ENCODE measurements around the gene CA5A. TPM values are rescaled to one million over a fixed set of nuclear protein-coding genes. Genes with fewer than 3 reads are reported as not detected.

CA5A gene
- total RNA-seq, 1 experiment from 2014 or later, result 1.7 TPM

GRCh38 chr16:87979352-87979751 lies 43.0 kb upstream of the CA5A start:
- peaks cover 30% of the 10 kb centered on the region for H3K36me3 Mint-ChIP-seq (ENCODE audit: insufficient read depth, unreplicated experiment)
- Histone ChIP-seq H3K27me3 (replicated peaks; ENCODE audit: control insufficient read depth, insufficient read depth, low read length) (no peaks in the 10 kb centered on the region), H3K4me3 (ENCODE audit: low read depth, low read length) (no peak overlapping the region), H3K4me1 (no peaks in the 10 kb centered on the region), H3K36me3 (ENCODE audit: control insufficient read depth, insufficient read depth, low read length) (peaks cover 2% of the 10 kb centered on the region; the same call in 1 of the 2 replicates), H3K9me3 (no peaks in the 10 kb centered on the region)
- H3K4me1 Mint-ChIP-seq (ENCODE audit: low read depth, unreplicated experiment), result no peaks in the 10 kb centered on the region
- H3K9me3 Mint-ChIP-seq (ENCODE audit: unreplicated experiment), result no peaks in the 10 kb centered on the region
- ChIA-PET CTCF (no interaction called here), POLR2A (no interaction called here)
- intact Hi-C loops (cut with micrococcal nuclease; ENCODE audit: unreplicated experiment), result no loop called here
- H3K27ac Mint-ChIP-seq (ENCODE audit: unreplicated experiment), result no peak overlapping the region
- BruUV-seq (replicated peaks), result no TSS peak
- no peaks in the 10 kb centered on the region for H3K27me3 Mint-ChIP-seq (ENCODE audit: insufficient read depth, unreplicated experiment)
- no peak overlapping the region for H3K4me3 Mint-ChIP-seq (ENCODE audit: unreplicated experiment)
- peak in 1 of 2 experiments; percentile 25 for DNase-seq
- TF ChIP-seq, protein P1, sequence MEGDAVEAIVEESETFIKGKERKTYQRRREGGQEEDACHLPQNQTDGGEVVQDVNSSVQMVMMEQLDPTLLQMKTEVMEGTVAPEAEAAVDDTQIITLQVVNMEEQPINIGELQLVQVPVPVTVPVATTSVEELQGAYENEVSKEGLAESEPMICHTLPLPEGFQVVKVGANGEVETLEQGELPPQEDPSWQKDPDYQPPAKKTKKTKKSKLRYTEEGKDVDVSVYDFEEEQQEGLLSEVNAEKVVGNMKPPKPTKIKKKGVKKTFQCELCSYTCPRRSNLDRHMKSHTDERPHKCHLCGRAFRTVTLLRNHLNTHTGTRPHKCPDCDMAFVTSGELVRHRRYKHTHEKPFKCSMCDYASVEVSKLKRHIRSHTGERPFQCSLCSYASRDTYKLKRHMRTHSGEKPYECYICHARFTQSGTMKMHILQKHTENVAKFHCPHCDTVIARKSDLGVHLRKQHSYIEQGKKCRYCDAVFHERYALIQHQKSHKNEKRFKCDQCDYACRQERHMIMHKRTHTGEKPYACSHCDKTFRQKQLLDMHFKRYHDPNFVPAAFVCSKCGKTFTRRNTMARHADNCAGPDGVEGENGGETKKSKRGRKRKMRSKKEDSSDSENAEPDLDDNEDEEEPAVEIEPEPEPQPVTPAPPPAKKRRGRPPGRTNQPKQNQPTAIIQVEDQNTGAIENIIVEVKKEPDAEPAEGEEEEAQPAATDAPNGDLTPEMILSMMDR (IDR thresholded peaks at IDR 0.05; ENCODE audit: insufficient read depth in 1 of 2, low read depth in 1 of 2, low read length in 1 of 2, severe bottlenecking in 1 of 2, unreplicated experiment in 1 of 2), result no peak

GRCh38 chr16:87978127-87978526 lies 41.8 kb upstream of the CA5A start:
- intact Hi-C loops (cut with micrococcal nuclease; ENCODE audit: unreplicated experiment), result no loop called here
- Histone ChIP-seq H3K9me3 (no peaks in the 10 kb centered on the region), H3K36me3 (ENCODE audit: control insufficient read depth, insufficient read depth, low read length) (peaks cover 2% of the 10 kb centered on the region; the same call in 1 of the 2 replicates), H3K4me3 (ENCODE audit: low read depth, low read length) (no peak overlapping the region), H3K27me3 (replicated peaks; ENCODE audit: control insufficient read depth, insufficient read depth, low read length) (no peaks in the 10 kb centered on the region), H3K4me1 (no peaks in the 10 kb centered on the region)
- Mint-ChIP-seq H3K9me3 (ENCODE audit: unreplicated experiment) (peaks cover 2% of the 10 kb centered on the region), H3K4me3 (ENCODE audit: unreplicated experiment) (no peak overlapping the region), H3K4me1 (ENCODE audit: low read depth, unreplicated experiment) (no peaks in the 10 kb centered on the region), H3K27ac (ENCODE audit: unreplicated experiment) (no peak overlapping the region), H3K36me3 (ENCODE audit: insufficient read depth, unreplicated experiment) (peaks cover 27% of the 10 kb centered on the region), H3K27me3 (ENCODE audit: insufficient read depth, unreplicated experiment) (no peaks in the 10 kb centered on the region)
- BruUV-seq (replicated peaks), result no TSS peak
- DNase-seq, result no peak
- POLR2A ChIA-PET, result no interaction called here
- TF ChIP-seq, protein P1 (IDR thresholded peaks at IDR 0.05; ENCODE audit: insufficient read depth in 1 of 2, low read depth in 1 of 2, low read length in 1 of 2, severe bottlenecking in 1 of 2, unreplicated experiment in 1 of 2), result no peak
- CTCF ChIA-PET, result no interaction called here

DNA sequence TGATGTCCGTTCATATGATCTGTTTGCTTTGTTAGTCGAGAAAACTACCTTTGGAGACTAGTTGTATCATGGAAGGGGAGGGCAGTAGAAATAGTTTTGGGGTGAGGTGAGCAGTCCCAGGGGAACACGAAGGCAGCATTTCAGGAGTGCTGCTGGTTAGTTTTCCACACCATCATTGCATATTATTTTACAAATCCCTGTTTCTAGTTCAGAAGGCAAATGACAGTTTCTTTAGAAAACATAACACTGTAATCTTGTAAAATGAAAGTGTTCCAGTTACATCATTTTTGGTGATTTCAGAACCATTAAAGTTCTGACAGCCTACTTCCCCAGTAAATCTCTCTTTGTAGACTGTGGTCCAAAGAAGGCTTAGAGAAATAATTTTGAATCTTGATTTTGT lies 40.3 kb upstream of the CA5A start:
- no peaks in the 10 kb centered on the region for H3K27me3 ChIP-seq (replicated peaks; ENCODE audit: control insufficient read depth, insufficient read depth, low read length)
- intact Hi-C loops (cut with micrococcal nuclease; ENCODE audit: unreplicated experiment), result no loop called here
- peaks cover 16% of the 10 kb centered on the region for H3K9me3 Mint-ChIP-seq (ENCODE audit: unreplicated experiment)
- no peak overlapping the region for H3K4me3 Mint-ChIP-seq (ENCODE audit: unreplicated experiment)
- ChIA-PET CTCF (no interaction called here), POLR2A (no interaction called here)
- DNase-seq, result no peak
- TF ChIP-seq, protein P1 (IDR thresholded peaks at IDR 0.05; ENCODE audit: insufficient read depth in 1 of 2, low read depth in 1 of 2, low read length in 1 of 2, severe bottlenecking in 1 of 2, unreplicated experiment in 1 of 2), result no peak
- H3K4me1 Mint-ChIP-seq (ENCODE audit: low read depth, unreplicated experiment), result no peaks in the 10 kb centered on the region
- peaks cover 9% of the 10 kb centered on the region for H3K9me3 ChIP-seq
- no peaks in the 10 kb centered on the region for H3K27me3 Mint-ChIP-seq (ENCODE audit: insufficient read depth, unreplicated experiment)
- no peak overlapping the region for H3K27ac Mint-ChIP-seq (ENCODE audit: unreplicated experiment)
- no peaks in the 10 kb centered on the region for H3K36me3 ChIP-seq (ENCODE audit: control insufficient read depth, insufficient read depth, low read length)
- no peaks in the 10 kb centered on the region for H3K4me1 ChIP-seq
- peaks cover 29% of the 10 kb centered on the region for H3K36me3 Mint-ChIP-seq (ENCODE audit: insufficient read depth, unreplicated experiment)
- no peak overlapping the region for H3K4me3 ChIP-seq (ENCODE audit: low read depth, low read length)
- BruUV-seq (replicated peaks), result no TSS peak
